Tibial artery (tissue), 4 donors: ENCODE results near the gene CYB5A.

Experiments
- DNase-seq, 2 donors: peaks; one replicate each; pipeline ENCODE4 v3.0.0-alpha.2; 2019
- H3K27ac ChIP-seq, 2 donors: fragments of 200-600 bp; sonication (generic) in 1 of 2; 1 replicate in 1 of 2; 2 replicates in 1 of 2; pipeline ENCODE4 v1.5.1; 2018 to 2019; ENCODE audit warnings: mild to moderate bottlenecking in 1 of 2
- H3K27me3 ChIP-seq, 2 donors: fragments of 200-600 bp; sonication (generic) in 1 of 2; one replicate each; pipeline versions ENCODE4 v1.5.1 to v1.6.0; 2016 to 2019
- H3K36me3 ChIP-seq, 3 donors: fragments of 200-600 bp; sonication (generic) in 2 of 3; one replicate each; pipeline ENCODE4 v1.5.1; 2016 to 2019; ENCODE audit warnings: mild to moderate bottlenecking in 2 of 3
- H3K4me1 ChIP-seq, 4 donors: fragments of 200-600 bp; sonication (generic) in 2 of 4; 1 replicate in 3 of 4; 2 replicates in 1 of 4; pipeline ENCODE4 v1.5.1; 2016 to 2019
- H3K4me3 ChIP-seq, 2 donors: fragments of 200-600 bp; sonication (generic) in 1 of 2; 1 replicate in 1 of 2; 2 replicates in 1 of 2; pipeline ENCODE4 v1.5.1; 2018 to 2019; ENCODE audit warnings: mild to moderate bottlenecking in 2 of 2
- H3K9me3 ChIP-seq, 3 donors: fragments of 200-600 bp; sonication (generic) in 1 of 3; one replicate each; pipeline ENCODE4 v1.5.1; 2016 to 2019
- CTCF ChIP-seq, 2 experiments: fragments of 200-600 bp in 1 of 2; fragments of 450-650 bp in 1 of 2; IDR thresholded peaks; one replicate each; pipeline ENCODE4 v1.5.1; 2017 to 2019; ENCODE audit warnings: antibody characterized with exemption in 2 of 2, mild to moderate bottlenecking in 1 of 2, moderate library complexity in 1 of 2
- intact Hi-C: fragments of 100-400 bp; cut with DNase I; formaldehyde crosslinking; loops from one replicate; pipeline ENCODE4 v1.15.0; 2023; ENCODE audit warnings: low total_unique reads

The CYB5A gene

GRCh38 chr18:74234326-74235171, 57.2 kb downstream of the CYB5A start:
- peak in 1 of 2 donors; percentile 29 for DNase-seq

GRCh38 chr18:74233933-74234325, 57.8 kb downstream of the CYB5A start:
- Histone ChIP-seq H3K27me3 (no peaks in the 10 kb centered on the region), H3K9me3 (no peaks in the 10 kb centered on the region), H3K4me1 (peaks cover 0 to 19% (median 11%) of the 10 kb centered on the region in 4 donors), H3K4me3 (no peak overlapping the region), H3K27ac (no peak overlapping the region), H3K36me3 (no peaks in the 10 kb centered on the region)
- no peak for DNase-seq
- intact Hi-C loops = no loop called here
- TF ChIP-seq CTCF (IDR thresholded peaks at IDR 0.05) = no peak

More at GRCh38 chr18:74234326-74235171, 57.2 kb downstream of the CYB5A start:
- Histone ChIP-seq H3K27me3 (no peaks in the 10 kb centered on the region), H3K36me3 (no peaks in the 10 kb centered on the region), H3K27ac (peak overlapping the region; percentile 31 to 56), H3K9me3 (no peaks in the 10 kb centered on the region), H3K4me1 (peaks cover 0 to 19% (median 11%) of the 10 kb centered on the region in 4 donors), H3K4me3 (no peak overlapping the region)
- no peak for TF ChIP-seq CTCF (IDR thresholded peaks at IDR 0.05)
- intact Hi-C loops = no loop called here

- peaks cover 0 to 19% (median 11%) of the 10 kb centered on the region in 4 donors for H3K4me1 ChIP-seq
- intact Hi-C loops = no loop called here
- DNase-seq = no peak
- no peak for TF ChIP-seq CTCF (IDR thresholded peaks at IDR 0.05)
- no peak overlapping the region for H3K4me3 ChIP-seq
- H3K27ac ChIP-seq = no peak overlapping the region
- H3K36me3 ChIP-seq = no peaks in the 10 kb centered on the region
- no peaks in the 10 kb centered on the region for H3K27me3 ChIP-seq
- no peaks in the 10 kb centered on the region for H3K9me3 ChIP-seq
Observed at GRCh38 chr18:74230922-74231714, 60.6 kb downstream of the CYB5A start.

- TF ChIP-seq CTCF (IDR thresholded peaks at IDR 0.05) = no peak
- H3K9me3 ChIP-seq = no peaks in the 10 kb centered on the region
- no peaks in the 10 kb centered on the region for H3K36me3 ChIP-seq
- H3K27me3 ChIP-seq = no peaks in the 10 kb centered on the region
- no peak for DNase-seq
- no peak overlapping the region for H3K27ac ChIP-seq
- intact Hi-C loops = no loop called here
- peaks cover 0 to 9% (median 5%) of the 10 kb centered on the region in 4 donors for H3K4me1 ChIP-seq
- no peak overlapping the region for H3K4me3 ChIP-seq
Observed at GRCh38 chr18:74229891-74230290, 61.9 kb downstream of the CYB5A start.

GRCh38 chr18:74229005-74229404, 62.8 kb downstream of the CYB5A start:
- H3K36me3 ChIP-seq = no peaks in the 10 kb centered on the region
- H3K27ac ChIP-seq = no peak overlapping the region
- no peak overlapping the region for H3K4me3 ChIP-seq
- no peaks in the 10 kb centered on the region for H3K9me3 ChIP-seq
- H3K27me3 ChIP-seq = no peaks in the 10 kb centered on the region
- no peak for TF ChIP-seq CTCF (IDR thresholded peaks at IDR 0.05)
- peaks cover 0 to under 1% (median 0%) of the 10 kb centered on the region in 4 donors for H3K4me1 ChIP-seq
- intact Hi-C loops = no loop called here
- DNase-seq = no peak
